Stimulated activated CD4-positive, alpha-beta T cell treated with anti-CD3 and anti-CD28 coated beads, TNF-alpha, amount 100 ng/mL, for 1 hour (primary cell): ENCODE measurements around the gene DPH2.
A peak's percentile ranks its signal among the peaks of the same experiment; 100 is the strongest.

ENCODE experiments used
- DNase-seq, 3 donors: peaks; one replicate each; pipeline ENCODE4 v3.0.0-alpha.2; 2020; ENCODE audit warnings: low read depth in 3 of 3, low spot score in 1 of 3

DPH2 gene

GRCh38 chr1:43969746-43970466 is at the start of gene DPH2:
DPH2 (plus strand) TSS chr1:43970010; CDS start chr1:43970176, 166 bp downstream.
- DNase-seq: peak; percentile 82 to 87 (median 84)

GRCh38 chr1:43921022-43921421 is 48.8 kb upstream of the DPH2 start:
- no peak for DNase-seq

GRCh38 chr1:43924516-43924915 is 45.3 kb upstream of the DPH2 start:
- no peak for DNase-seq

GRCh38 chr1:43925846-43926245 is 44.0 kb upstream of the DPH2 start:
- no peak for DNase-seq

- DNase-seq: no peak
These were observed 39.5 kb upstream of the DPH2 start for GRCh38 chr1:43930168-43930948.

- no peak for DNase-seq
These were observed 38.9 kb upstream of the DPH2 start for GRCh38 chr1:43930949-43931275.

GRCh38 chr1:43931711-43932660 is 37.8 kb upstream of the DPH2 start:
- no peak for DNase-seq

GRCh38 chr1:43932786-43933385 is 36.9 kb upstream of the DPH2 start:
- no peak for DNase-seq

- DNase-seq: no peak
These were observed 36.3 kb upstream of the DPH2 start, which contains the start of gene ARTN for GRCh38 chr1:43933386-43934100. ARTN (plus strand) TSS chr1:43933801; CDS start chr1:43935657, 1,856 bp downstream.

- peak in 1 of 3 donors; percentile 39 for DNase-seq
These were observed 35.5 kb upstream of the DPH2 start for GRCh38 chr1:43934101-43934985.

- DNase-seq: no peak
These were observed 34.9 kb upstream of the DPH2 start for GRCh38 chr1:43934986-43935324.

GRCh38 chr1:43935711-43936427 is 33.9 kb upstream of the DPH2 start:
- DNase-seq: no peak

GRCh38 chr1:43936431-43937151 is 33.2 kb upstream of the DPH2 start:
- no peak for DNase-seq

- no peak for DNase-seq
These were observed 32.5 kb upstream of the DPH2 start for GRCh38 chr1:43937179-43937865.

GRCh38 chr1:43938383-43938782 is 31.4 kb upstream of the DPH2 start:
- DNase-seq: no peak

- no peak for DNase-seq
These were observed 30.8 kb upstream of the DPH2 start for GRCh38 chr1:43938892-43939587.

- DNase-seq: no peak
These were observed 27.4 kb upstream of the DPH2 start for GRCh38 chr1:43942411-43942810.
